Transverse colon (tissue), 4 donors: ENCODE data around the gene NAA20. TPM values are rescaled to one million over a fixed set of nuclear protein-coding genes. Genes with fewer than 3 reads are reported as not detected.

Experiments
- DNase-seq: peaks from one replicate; pipeline ENCODE4 v3.0.0-alpha.2; 2019
- H3K27ac ChIP-seq, 4 donors: fragments of 200-600 bp; sonication (generic); 2 replicates each; pipeline ENCODE4 v1.5.1; 2016 to 2018; ENCODE audit warnings: inconsistent platforms in 4 of 4
- H3K27me3 ChIP-seq: fragments of 200-600 bp; sonication (generic); 2 replicates; pipeline ENCODE4 v1.5.1; 2017; ENCODE audit warnings: inconsistent platforms
- H3K36me3 ChIP-seq, 4 donors: fragments of 200-600 bp; sonication (generic); 2 replicates each; pipeline ENCODE4 v1.5.1; 2017 to 2019; ENCODE audit warnings: inconsistent platforms in 4 of 4
- H3K4me1 ChIP-seq, 4 donors: fragments of 200-600 bp; sonication (generic); 2 replicates each; pipeline ENCODE4 v1.5.1; 2017 to 2020; ENCODE audit warnings: inconsistent platforms in 4 of 4
- H3K4me3 ChIP-seq, 4 donors: fragments of 200-600 bp; sonication (generic); 1 replicate in 1 of 4; 2 replicates in 3 of 4; pipeline versions ENCODE4 v1.5.1 to v1.6.1; 2017 to 2019; ENCODE audit warnings: inconsistent platforms in 4 of 4
- H3K9me3 ChIP-seq, 2 donors: fragments of 200-600 bp; sonication (generic); 2 replicates each; pipeline ENCODE4 v1.5.1; 2017 to 2019; ENCODE audit warnings: inconsistent platforms in 2 of 2
- CTCF ChIP-seq, 5 experiments: fragments of 200-600 bp in 3 of 5; fragments of 450-650 bp in 2 of 5; sonication (generic) in 3 of 5; IDR thresholded peaks; 1 replicate in 2 of 5; 2 replicates in 3 of 5; pipeline ENCODE4 v1.5.1; 2016 to 2017; ENCODE audit warnings: antibody characterized with exemption in 5 of 5, inconsistent platforms in 3 of 5, mild to moderate bottlenecking in 2 of 5, moderate library complexity in 1 of 5
- EP300 ChIP-seq: sonication (generic); formaldehyde crosslinking; IDR thresholded peaks from one replicate; pipeline ENCODE4 v1.6.1; 2017; ENCODE audit warnings: antibody characterized with exemption, low read depth
- POLR2A ChIP-seq: fragments of 450-650 bp; IDR thresholded peaks from one replicate; pipeline ENCODE4 v1.6.1; 2016; ENCODE audit warnings: antibody characterized with exemption, mild to moderate bottlenecking, moderate library complexity
- POLR2AphosphoS5 ChIP-seq, 3 donors: sonication (generic); formaldehyde crosslinking; IDR thresholded peaks; one replicate each; pipeline ENCODE4 v1.6.1; 2016; ENCODE audit warnings: antibody characterized with exemption in 3 of 3
- WGBS, 2 donors: methylation state at CpG; one replicate each; pipeline ENCODE4 v1.1.5; 2018; ENCODE audit warnings: low coverage in 1 of 2; 5-methylcytosine and 5-hydroxymethylcytosine counted together
- in situ Hi-C, 4 donors: fragments of 200-750 bp; cut with MboI; loops; one replicate each; pipeline versions ENCODE4 v1.15.0 to v1.15.1; 2017; ENCODE audit warnings: low sequenced_read_pairs in 3 of 4, low pct_ligation_motif_present in 1 of 4, low pct_unique_long_range_greater_than_20kb in 1 of 4
- intact Hi-C: fragments of 100-400 bp; cut with DNase I; formaldehyde crosslinking; loops from one replicate; pipeline ENCODE4 v1.15.1; 2023; ENCODE audit warnings: low total_unique reads
- total RNA-seq, 4 donors: library from RNA; depleted of rRNA; stranded (reverse); fragments of >200 nt; gene quantifications; one replicate each; pipeline ENCODE4 v1.1.0, GENCODE V29; 2016

Gene NAA20
- total RNA-seq, 4 donors from 2014 or later: 26.5 to 58.0 (median 32.7) TPM

- TF ChIP-seq EP300: no peak
- no peak for TF ChIP-seq POLR2A
- no peak for TF ChIP-seq POLR2AphosphoS5 (IDR thresholded peaks at IDR 0.05)
- TF ChIP-seq CTCF (IDR thresholded peaks at IDR 0.05): no peak
- Histone ChIP-seq H3K4me3 (no peak overlapping the region), H3K27ac (no peak overlapping the region), H3K9me3 (no peaks in the 10 kb centered on the region), H3K4me1 (peaks cover 25 to 57% (median 31%) of the 10 kb centered on the region in 4 donors), H3K27me3 (no peaks in the 10 kb centered on the region), H3K36me3 (no peaks in the 10 kb centered on the region)
- intact Hi-C loops: no loop called here
- 27 to 33% methylated on average over 1 to 2 of the region's 2 CpGs for WGBS, 2 donors
- in situ Hi-C loops: no loop called here
- DNase-seq: no peak
Measured at GRCh38 chr20:20014659-20015058, 2.5 kb upstream of the NAA20 start.

- Histone ChIP-seq H3K4me1 (peaks cover 17 to 33% (median 19%) of the 10 kb centered on the region in 4 donors), H3K27ac (peak overlapping the region; percentile 83 to 89 (median 88)), H3K27me3 (no peaks in the 10 kb centered on the region), H3K4me3 (peak overlapping the region; percentile 97 to 100 (median 98)), H3K9me3 (no peaks in the 10 kb centered on the region), H3K36me3 (no peaks in the 10 kb centered on the region)
- intact Hi-C loops: no loop called here
- 0 to 6% methylated on average over 1 to 13 of the region's 17 CpGs for WGBS, 2 donors
- no peak for DNase-seq
- in situ Hi-C loops: no loop called here
- TF ChIP-seq POLR2AphosphoS5 (IDR thresholded peaks at IDR 0.05): no peak
- TF ChIP-seq CTCF (IDR thresholded peaks at IDR 0.05): no peak
- no peak for TF ChIP-seq EP300
- TF ChIP-seq POLR2A: no peak
Measured at GRCh38 chr20:20017844-20018185, 653 bp downstream of the NAA20 start.

- DNase-seq: no peak
- intact Hi-C loops: no loop called here
- H3K27me3 ChIP-seq: no peaks in the 10 kb centered on the region
- no peaks in the 10 kb centered on the region for H3K9me3 ChIP-seq
- no peak overlapping the region for H3K27ac ChIP-seq
- in situ Hi-C loops: no loop called here
- 95 to 97% methylated on average over 7 to 8 of the region's 8 CpGs for WGBS, 2 donors
- H3K4me1 ChIP-seq: peaks cover 17 to 33% (median 19%) of the 10 kb centered on the region in 4 donors
- peak overlapping the region in 2 of 4 donors; percentile 97 to 99 for H3K4me3 ChIP-seq
- H3K36me3 ChIP-seq: peaks cover 0 to under 1% (median 0%) of the 10 kb centered on the region in 4 donors
- TF ChIP-seq POLR2A (no peak), EP300 (no peak), CTCF (IDR thresholded peaks at IDR 0.05) (no peak), POLR2AphosphoS5 (IDR thresholded peaks at IDR 0.05) (no peak)
Measured at GRCh38 chr20:20018366-20018765, 1.2 kb downstream of the NAA20 start.

DNA sequence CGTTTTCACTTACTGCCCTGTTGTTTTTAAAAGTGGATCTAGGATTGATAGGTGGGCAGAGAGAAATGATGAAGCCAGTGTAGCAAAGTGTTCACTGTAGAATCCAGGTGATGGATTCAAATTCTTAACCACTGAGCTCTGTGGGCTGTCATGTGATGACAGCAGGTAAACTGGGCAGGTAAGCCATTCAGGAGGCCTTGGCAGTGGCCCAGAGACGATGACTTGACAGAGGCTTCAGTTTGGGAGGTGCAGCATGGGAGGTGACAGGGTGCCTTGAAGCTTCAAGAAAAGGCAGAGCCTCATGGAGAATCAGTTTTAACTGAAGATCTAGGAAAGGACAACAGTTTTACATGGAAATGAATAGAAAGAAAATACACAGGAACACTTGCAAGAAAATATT is 2.0 kb downstream of the NAA20 start:
- Histone ChIP-seq H3K27ac (no peak overlapping the region), H3K4me3 (no peak overlapping the region), H3K27me3 (no peaks in the 10 kb centered on the region), H3K4me1 (peaks cover 17 to 32% (median 19%) of the 10 kb centered on the region in 4 donors), H3K36me3 (peaks cover 0 to 7% (median 3%) of the 10 kb centered on the region in 4 donors), H3K9me3 (no peaks in the 10 kb centered on the region)
- DNase-seq: no peak
- TF ChIP-seq POLR2AphosphoS5 (IDR thresholded peaks at IDR 0.05) (no peak), POLR2A (no peak), EP300 (no peak), CTCF (IDR thresholded peaks at IDR 0.05) (no peak)
- intact Hi-C loops (no loop called here), in situ Hi-C loops (no loop called here)
- 57 to 67% methylated on average over 1 to 2 of the region's 2 CpGs for WGBS, 2 donors
